ENCODE data around the gene MARCHF10. TPM values are rescaled to one million over a fixed set of nuclear protein-coding genes. Genes with fewer than 3 reads are reported as not detected.

The MARCHF10 gene
- total RNA-seq, 2 experiments from 2014 or later: not detected

DNA sequence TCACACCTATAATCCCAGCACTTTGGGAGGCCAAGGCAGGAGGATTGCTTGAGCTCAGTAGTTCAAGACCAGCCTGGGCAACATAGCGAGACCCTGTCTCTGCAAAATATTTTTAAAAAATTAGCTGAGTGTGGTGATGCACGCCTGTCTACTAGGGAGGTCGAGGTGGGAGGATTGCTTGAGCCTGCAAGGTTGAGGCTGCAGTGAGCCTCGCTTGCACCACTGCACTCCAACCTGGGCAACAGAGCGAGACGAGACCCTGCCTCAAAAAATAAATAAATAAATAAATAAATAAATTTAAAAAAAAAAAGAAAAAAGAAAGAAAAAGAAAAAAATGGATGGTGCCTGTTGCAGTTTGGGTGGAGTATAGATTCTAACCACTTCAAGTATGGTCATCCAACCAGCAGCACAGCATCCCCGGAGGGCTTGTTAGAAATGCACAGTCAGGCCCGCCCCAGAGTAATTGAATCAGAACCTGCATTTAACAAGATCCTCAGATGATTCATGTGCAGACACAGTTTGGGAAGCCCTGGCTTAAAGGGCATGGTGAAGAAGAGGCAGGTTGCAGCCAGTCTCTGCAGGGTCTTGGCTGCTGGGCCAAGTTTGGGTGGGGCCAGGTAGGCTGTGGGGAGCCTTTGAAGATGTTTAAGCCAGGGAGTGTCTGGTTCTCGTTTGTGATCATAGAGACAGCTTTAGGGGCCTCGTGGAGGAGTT is 139.9 kb downstream of the MARCHF10 start:
- TF ChIP-seq, protein P1, sequence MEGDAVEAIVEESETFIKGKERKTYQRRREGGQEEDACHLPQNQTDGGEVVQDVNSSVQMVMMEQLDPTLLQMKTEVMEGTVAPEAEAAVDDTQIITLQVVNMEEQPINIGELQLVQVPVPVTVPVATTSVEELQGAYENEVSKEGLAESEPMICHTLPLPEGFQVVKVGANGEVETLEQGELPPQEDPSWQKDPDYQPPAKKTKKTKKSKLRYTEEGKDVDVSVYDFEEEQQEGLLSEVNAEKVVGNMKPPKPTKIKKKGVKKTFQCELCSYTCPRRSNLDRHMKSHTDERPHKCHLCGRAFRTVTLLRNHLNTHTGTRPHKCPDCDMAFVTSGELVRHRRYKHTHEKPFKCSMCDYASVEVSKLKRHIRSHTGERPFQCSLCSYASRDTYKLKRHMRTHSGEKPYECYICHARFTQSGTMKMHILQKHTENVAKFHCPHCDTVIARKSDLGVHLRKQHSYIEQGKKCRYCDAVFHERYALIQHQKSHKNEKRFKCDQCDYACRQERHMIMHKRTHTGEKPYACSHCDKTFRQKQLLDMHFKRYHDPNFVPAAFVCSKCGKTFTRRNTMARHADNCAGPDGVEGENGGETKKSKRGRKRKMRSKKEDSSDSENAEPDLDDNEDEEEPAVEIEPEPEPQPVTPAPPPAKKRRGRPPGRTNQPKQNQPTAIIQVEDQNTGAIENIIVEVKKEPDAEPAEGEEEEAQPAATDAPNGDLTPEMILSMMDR (IDR thresholded peaks at IDR 0.05): no peak
- intact Hi-C loops (cut with micrococcal nuclease): no loop called here
- Mint-ChIP-seq H3K27me3 (no peaks in the 10 kb centered on the region), H3K36me3 (ENCODE audit: low read depth) (no peaks in the 10 kb centered on the region), H3K27ac (no peak overlapping the region), H3K4me3 (no peak overlapping the region), H3K9me3 (no peaks in the 10 kb centered on the region), H3K4me1 (ENCODE audit: low read depth) (peaks cover 14% of the 10 kb centered on the region)
- ChIA-PET POLR2A (no interaction called here), CTCF (interaction anchor here (2.1 kb wide), 1 partner anchor 27 kb away, joined by 4 read pairs; no protein-coding TSS in a partner anchor)
- DNase-seq (peak; percentile 14), ATAC-seq (peak; percentile 33)

DNA sequence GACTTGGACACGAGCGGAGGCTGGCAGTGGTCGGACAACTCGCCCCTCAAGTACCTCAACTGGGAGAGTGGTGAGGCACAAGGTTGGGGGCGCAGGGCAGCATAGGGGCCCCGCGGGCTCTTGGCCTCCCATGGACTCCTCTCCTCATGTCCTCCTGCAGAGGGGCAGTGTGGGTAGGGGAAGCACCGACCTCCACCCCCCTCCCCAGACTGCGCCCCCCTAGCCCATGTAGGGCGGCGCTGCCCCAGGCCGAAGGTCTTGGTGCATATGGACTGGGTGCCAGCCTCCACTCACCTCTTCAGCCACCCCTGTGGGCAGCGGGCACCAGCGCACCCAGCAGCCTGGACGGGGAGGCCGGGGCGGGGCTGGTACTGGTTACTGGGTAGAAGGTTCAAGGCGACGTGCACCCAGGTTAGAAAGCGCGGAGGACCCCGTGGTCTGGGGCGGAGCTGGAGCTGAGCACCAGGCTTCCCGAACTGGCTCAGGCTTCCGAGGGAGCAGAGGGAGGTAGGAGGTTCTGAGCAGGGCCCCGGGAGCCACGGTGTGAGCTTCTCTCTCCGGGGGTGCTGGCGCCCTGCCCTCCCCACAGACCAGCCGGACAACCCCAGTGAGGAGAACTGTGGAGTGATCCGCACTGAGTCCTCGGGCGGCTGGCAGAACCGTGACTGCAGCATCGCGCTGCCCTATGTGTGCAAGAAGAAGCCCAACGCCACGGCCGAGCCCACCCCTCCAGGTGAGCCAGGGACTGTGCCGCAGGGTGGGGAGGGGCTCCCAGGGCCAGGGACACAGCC is 141.1 kb downstream of the MARCHF10 start:
- POLR2A ChIA-PET: interaction anchor here (1.5 kb wide), 1 partner anchor 11 kb away, joined by 3 read pairs; no protein-coding TSS in a partner anchor
- ATAC-seq (no peak), DNase-seq (no peak)
- TF ChIP-seq, protein P1 (IDR thresholded peaks at IDR 0.05): no peak
- Mint-ChIP-seq H3K4me1 (ENCODE audit: low read depth) (peaks cover 14% of the 10 kb centered on the region), H3K36me3 (ENCODE audit: low read depth) (no peaks in the 10 kb centered on the region), H3K27me3 (no peaks in the 10 kb centered on the region), H3K27ac (no peak overlapping the region), H3K9me3 (no peaks in the 10 kb centered on the region), H3K4me3 (no peak overlapping the region)
- CTCF ChIA-PET: no interaction called here
- intact Hi-C loops (cut with micrococcal nuclease): no loop called here

DNA sequence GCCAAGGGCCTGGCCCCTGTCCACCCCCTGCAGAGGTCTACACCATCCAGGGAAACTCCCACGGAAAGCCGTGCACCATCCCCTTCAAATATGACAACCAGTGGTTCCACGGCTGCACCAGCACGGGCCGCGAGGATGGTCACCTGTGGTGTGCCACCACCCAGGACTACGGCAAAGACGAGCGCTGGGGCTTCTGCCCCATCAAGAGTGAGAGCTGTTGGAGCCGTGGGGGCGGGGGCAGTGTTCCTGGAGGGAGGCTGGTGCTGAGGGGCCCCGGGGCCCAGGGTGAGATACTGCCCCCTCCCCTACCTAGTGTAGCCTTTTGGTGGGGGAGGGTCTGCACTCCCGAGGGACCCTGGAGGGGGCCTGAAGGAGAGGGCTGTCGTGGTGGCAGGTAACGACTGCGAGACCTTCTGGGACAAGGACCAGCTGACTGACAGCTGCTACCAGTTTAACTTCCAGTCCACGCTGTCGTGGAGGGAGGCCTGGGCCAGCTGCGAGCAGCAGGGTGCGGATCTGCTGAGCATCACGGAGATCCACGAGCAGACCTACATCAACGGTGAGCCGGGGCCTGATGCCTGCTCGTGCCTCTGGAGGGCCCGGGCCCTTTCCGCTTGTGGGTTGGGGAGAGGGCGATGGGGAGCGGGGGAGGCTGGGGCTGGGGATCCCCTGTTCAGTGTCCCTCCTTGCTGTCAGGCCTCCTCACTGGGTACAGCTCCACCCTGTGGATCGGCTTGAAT is 141.9 kb downstream of the MARCHF10 start:
- H3K9me3 Mint-ChIP-seq: peaks cover 1% of the 10 kb centered on the region
- no peak overlapping the region for H3K4me3 Mint-ChIP-seq
- H3K4me1 Mint-ChIP-seq (ENCODE audit: low read depth): peaks cover 14% of the 10 kb centered on the region
- H3K27me3 Mint-ChIP-seq: no peaks in the 10 kb centered on the region
- no peak for ATAC-seq
- no peaks in the 10 kb centered on the region for H3K36me3 Mint-ChIP-seq (ENCODE audit: low read depth)
- H3K27ac Mint-ChIP-seq: no peak overlapping the region
- POLR2A ChIA-PET: interaction anchor here (1.5 kb wide), 1 partner anchor 10 kb away, joined by 3 read pairs; no protein-coding TSS in a partner anchor
- CTCF ChIA-PET: no interaction called here
- DNase-seq: no peak
- TF ChIP-seq, protein P1 (IDR thresholded peaks at IDR 0.05): no peak
- intact Hi-C loops (cut with micrococcal nuclease): no loop called here

DNA sequence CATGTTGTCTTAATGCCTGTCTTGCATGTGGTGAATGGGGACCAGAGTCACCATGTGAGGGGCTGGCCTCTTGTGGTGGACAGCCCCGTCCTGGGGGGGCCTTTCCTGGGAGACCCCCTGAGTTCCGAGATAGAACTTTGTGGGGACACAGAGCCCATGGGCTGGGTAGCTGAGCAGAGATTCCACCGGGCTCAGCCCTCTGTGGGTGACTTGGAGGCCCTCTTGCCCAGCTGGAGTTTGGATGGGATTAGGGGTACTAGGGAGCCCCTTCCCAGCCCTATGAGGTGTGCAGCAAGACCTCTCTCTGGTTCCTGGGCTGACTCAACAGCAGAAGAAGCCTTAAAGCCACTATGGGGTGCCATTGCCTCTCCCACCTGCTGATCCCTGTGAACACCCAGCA is 142.5 kb downstream of the MARCHF10 start:
- DNase-seq (no peak), ATAC-seq (no peak)
- H3K27ac Mint-ChIP-seq: no peak overlapping the region
- ChIA-PET CTCF (no interaction called here), POLR2A (interaction anchor here (1.5 kb wide), 1 partner anchor 10 kb away, joined by 3 read pairs; no protein-coding TSS in a partner anchor)
- TF ChIP-seq, protein P1 (IDR thresholded peaks at IDR 0.05): no peak
- intact Hi-C loops (cut with micrococcal nuclease): no loop called here
- no peaks in the 10 kb centered on the region for H3K36me3 Mint-ChIP-seq (ENCODE audit: low read depth)
- no peaks in the 10 kb centered on the region for H3K27me3 Mint-ChIP-seq
- H3K4me3 Mint-ChIP-seq: no peak overlapping the region
- peaks cover 14% of the 10 kb centered on the region for H3K4me1 Mint-ChIP-seq (ENCODE audit: low read depth)
- peaks cover 8% of the 10 kb centered on the region for H3K9me3 Mint-ChIP-seq

Data from activated CD8-positive, alpha-beta T cell treated with anti-CD3 and anti-CD28 coated beads for 36 hours (primary cell).